Endothelial cell of umbilical vein (primary cell): ENCODE results near the gene CCL11. TPM values are rescaled to one million over a fixed set of nuclear protein-coding genes. Genes with fewer than 3 reads are reported as not detected.

ENCODE experiments used
- BruUV-seq: library from RNA; stranded (reverse); fragments of 400-500 nt; replicated peaks from 2 replicates; lab custom pipeline; 2021; lab: Mats Ljungman, UMichigan
- CTCF ChIA-PET: fragments of 300-600, 350-600 bp; sonication (Branson Sonifier 250); formaldehyde crosslinking; loops from one replicate; lab custom pipeline; 2021; ENCODE audit warnings: antibody characterized with exemption, inconsistent platforms; lab: Charles Lee
- POLR2A ChIA-PET: fragments of 300-600, 350-600 bp; sonication (Branson Sonifier 250); formaldehyde crosslinking; loops from one replicate; lab custom pipeline; 2021; ENCODE audit warnings: antibody characterized with exemption, inconsistent platforms; lab: Charles Lee
- DNase-seq: peaks from one replicate; pipeline ENCODE4 v3.0.0-alpha.2; 2011; ENCODE audit warnings: low read depth, low spot score
- FAIRE-seq: peaks from 2 replicates; lab custom pipeline; 2011; peaks lifted over from hg19 to GRCh38; lab: Jason Lieb, UNC
- H2AFZ ChIP-seq: 2 replicates; pipeline ENCODE4 v1.6.0; 2012; ENCODE audit warnings: low read depth, low read length, control low read depth, inconsistent platforms
- H3K27ac ChIP-seq: 2 replicates; pipeline ENCODE4 v1.5.1; 2011; ENCODE audit warnings: low read depth, mild to moderate bottlenecking, control low read depth, low read length, moderate library complexity; ENCODE audit not compliant: insufficient read depth
- H3K27me3 ChIP-seq, 2 experiments: 2 replicates each; pipeline versions ENCODE4 v1.6.0 to v1.6.1; 2011; ENCODE audit warnings: low read length in 2 of 2, mixed read lengths in 1 of 2; ENCODE audit not compliant: control insufficient read depth in 2 of 2, insufficient read depth in 2 of 2
- H3K36me3 ChIP-seq, 2 experiments: 2 replicates in 1 of 2; 3 replicates in 1 of 2; pipeline ENCODE4 v1.5.1; 2011; ENCODE audit warnings: low read length in 2 of 2, mild to moderate bottlenecking in 1 of 2, moderate library complexity in 1 of 2; ENCODE audit not compliant: control insufficient read depth in 2 of 2, insufficient read depth in 2 of 2; ENCODE audit errors: extremely low read depth in 1 of 2
- H3K4me1 ChIP-seq: 3 replicates; pipeline ENCODE4 v1.5.1; 2011; ENCODE audit warnings: mild to moderate bottlenecking, low read length; ENCODE audit not compliant: control insufficient read depth, insufficient read depth; ENCODE audit errors: extremely low read depth
- H3K4me2 ChIP-seq: 2 replicates; pipeline ENCODE4 v1.6.1; 2011; ENCODE audit warnings: low read length, control low read depth, mixed read lengths; ENCODE audit not compliant: insufficient read depth
- H3K4me3 ChIP-seq, 3 experiments: fragments of 200-600 bp in 1 of 3; sonication (generic), shearing (Covaris generic) in 1 of 3; replicated peaks in 1 of 3; 2 replicates each; pipeline ENCODE4 v1.5.1; 2011 to 2016; ENCODE audit warnings: control low read depth in 3 of 3, low read length in 3 of 3, mild to moderate bottlenecking in 2 of 3, inconsistent platforms in 1 of 3, low read depth in 1 of 3, moderate library complexity in 1 of 3; ENCODE audit not compliant: insufficient read depth in 1 of 3
- H3K79me2 ChIP-seq: 2 replicates; pipeline ENCODE4 v1.6.0; 2012; ENCODE audit warnings: low read length, inconsistent platforms; ENCODE audit not compliant: control insufficient read depth, insufficient read depth
- H3K9ac ChIP-seq: replicated peaks from 2 replicates; pipeline ENCODE3; 2011; ENCODE audit warnings: low read length, control low read depth; ENCODE audit not compliant: insufficient read depth; ENCODE audit errors: extremely low read depth
- H3K9me1 ChIP-seq: replicated peaks from 3 replicates; pipeline ENCODE4 v1.6.0; 2011; ENCODE audit warnings: mild to moderate bottlenecking, low read length; ENCODE audit not compliant: control insufficient read depth, insufficient read depth; ENCODE audit errors: extremely low read depth
- H3K9me3 ChIP-seq: replicated peaks from 2 replicates; pipeline ENCODE4 v1.5.1; 2012; ENCODE audit warnings: low read length, inconsistent platforms; ENCODE audit not compliant: control insufficient read depth, insufficient read depth
- H4K20me1 ChIP-seq: replicated peaks from 2 replicates; pipeline ENCODE3; 2011; ENCODE audit warnings: mild to moderate bottlenecking, low read length; ENCODE audit not compliant: control insufficient read depth, insufficient read depth; ENCODE audit errors: extremely low read depth
- CTCF ChIP-seq, 2 donors: IDR thresholded peaks; 1 replicate in 1 of 2; 2 replicates in 1 of 2; pipeline ENCODE4 v1.5.1; 2011; ENCODE audit warnings: low read length in 2 of 2, mild to moderate bottlenecking in 2 of 2, moderate library complexity in 2 of 2, control low read depth in 1 of 2, inconsistent platforms in 1 of 2, low read depth in 1 of 2; ENCODE audit not compliant: insufficient read depth in 1 of 2; ENCODE audit errors: extremely low read depth in 1 of 2
- EZH2 ChIP-seq: IDR thresholded peaks from 2 replicates; pipeline ENCODE4 v1.6.1; 2012; ENCODE audit warnings: borderline replicate concordance, low read depth, mild to moderate bottlenecking, moderate library complexity, low read length, inconsistent platforms; ENCODE audit not compliant: severe bottlenecking
- FOS ChIP-seq: IDR thresholded peaks from 2 replicates; pipeline ENCODE4 v1.6.1; 2011; ENCODE audit warnings: mild to moderate bottlenecking, low read length, moderate library complexity, borderline replicate concordance; ENCODE audit not compliant: insufficient read depth
- GATA2 ChIP-seq: IDR thresholded peaks from 2 replicates; pipeline ENCODE4 v1.7.0; 2011; ENCODE audit warnings: low read depth, mild to moderate bottlenecking, moderate library complexity, mixed read lengths, low read length; ENCODE audit not compliant: insufficient read length, insufficient read depth
- JUN ChIP-seq: IDR thresholded peaks from 2 replicates; pipeline ENCODE4 v1.6.1; 2011; ENCODE audit warnings: borderline replicate concordance, low read depth; ENCODE audit not compliant: insufficient read length, insufficient read depth
- MAX ChIP-seq: IDR thresholded peaks from 2 replicates; pipeline ENCODE4 v1.6.1; 2011; ENCODE audit not compliant: insufficient read depth, insufficient read length
- MYC ChIP-seq: IDR thresholded peaks from one replicate; pipeline ENCODE4 v1.6.1; 2011; ENCODE audit warnings: mild to moderate bottlenecking, low read depth, low read length
- POLR2A ChIP-seq: IDR thresholded peaks from 2 replicates; pipeline ENCODE4 v1.6.1; 2012; ENCODE audit warnings: low read depth, mild to moderate bottlenecking, control low read depth, low read length
- POLR2AphosphoS5 ChIP-seq: IDR thresholded peaks from 2 replicates; pipeline ENCODE4 v1.6.1; 2012; ENCODE audit warnings: low read depth, mild to moderate bottlenecking, control low read depth, low read length, moderate library complexity; ENCODE audit not compliant: insufficient read depth
- dilution Hi-C: fragments of 300-500 bp; cut with MboI; formaldehyde crosslinking; loops from one replicate; pipeline ENCODE4 v1.15.0; 2019; ENCODE audit warnings: low sequenced_read_pairs; ENCODE audit not compliant: extremely low pct_ligation_motif_present
- intact Hi-C: fragments of 100-400 bp; cut with micrococcal nuclease; formaldehyde crosslinking; loops from one replicate; pipeline ENCODE4 v1.10.0; 2022
- polyA plus RNA-seq, 4 experiments: library from polyadenylated mRNA; depleted of rRNA in 3 of 4; stranded (reverse) in 3 of 4; unstranded in 1 of 4; fragments of >200 nt; gene quantifications; 2 replicates each; pipeline versions ENCODE4 v1.2.1 to v1.2.3, GENCODE V29; 2011 to 2012; ENCODE audit warnings: missing spikeins in 1 of 4
- total RNA-seq: library from RNA; stranded (reverse); gene quantifications from 2 replicates; pipeline ENCODE4 v1.2.3, GENCODE V29; 2021

Gene CCL11
- total and polyA plus RNA-seq, 2 donors (not counting 3 experiments of a cell fraction or from before 2014, with no cell fraction given), result not detected

GRCh38 chr17:34252444-34253138 lies 33.0 kb upstream of the CCL11 start:
- DNase-seq (peak; percentile 98), FAIRE-seq (peak; percentile 90)
- POLR2A ChIA-PET, result interaction anchor here (1.2 to 1.8 kb wide), 3 partner anchors 10 to 17 kb away, joined by 6 to 14 read pairs (median 9); no protein-coding TSS in a partner anchor
- CTCF ChIA-PET, result interaction anchor here (0.7 to 2.3 kb wide), 10 partner anchors 10 to 109 kb away, joined by 3 to 27 read pairs (median 6); partner anchors contain the start of gene CCL1
- intact Hi-C loops (loop anchor here (1.0 to 10.0 kb wide), 4 partner anchors 14 to 1180 kb away; partner anchors contain the start of genes SLFN11, SLFN12 and SLFN5), dilution Hi-C loops (no loop called here)
- H3K27me3 ChIP-seq, result no peaks in the 10 kb centered on the region
- no peaks in the 10 kb centered on the region for H3K9me1 ChIP-seq
- H4K20me1 ChIP-seq, result no peaks in the 10 kb centered on the region
- BruUV-seq, result no TSS peak
- peak overlapping the region; percentile 83 for H3K9ac ChIP-seq
- TF ChIP-seq FOS (peak; percentile 88), MAX (no peak), POLR2A (no peak), MYC (no peak), POLR2AphosphoS5 (no peak), EZH2 (no peak), GATA2 (peak; percentile 97), JUN (peak; percentile 57), CTCF (IDR thresholded peaks at IDR 0.05; ENCODE audit: extremely low read depth in 1 of 2, insufficient read depth in 1 of 2, low read depth in 1 of 2, low read length in 2 of 2) (no peak)
- no peaks in the 10 kb centered on the region for H3K9me3 ChIP-seq
- no peak overlapping the region for H2AFZ ChIP-seq
- peak overlapping the region; percentile 96 for H3K27ac ChIP-seq
- H3K4me2 ChIP-seq, result peak overlapping the region; percentile 55
- H3K4me1 ChIP-seq, result peaks cover 86% of the 10 kb centered on the region
- H3K79me2 ChIP-seq, result no peaks in the 10 kb centered on the region
- H3K4me3 ChIP-seq, result no peak overlapping the region
- peaks cover 0 to 4% of the 10 kb centered on the region in 2 experiments for H3K36me3 ChIP-seq
